ENCODE results near the gene MUC2. TPM values are rescaled to one million over a fixed set of nuclear protein-coding genes. Genes with fewer than 3 reads are reported as not detected.
A peak's percentile ranks its signal among the peaks of the same experiment; 100 is the strongest.

Gene MUC2
- total and polyA plus RNA-seq, 9 of the 15 experiments (the other 6 are each of a cell fraction or from before 2014, with no cell fraction given) = under 0.01 to 0.18 TPM; not detected in 7

GRCh38 chr11:1101318-1102089 lies 26.8 kb downstream of the MUC2 start:
- H3K4me3 ChIP-seq = no peak overlapping the region
- ChIA-PET CTCF (ENCODE audit: low intra/inter-chr PET ratio) (no interaction called here), POLR2A (interaction anchor here (0.7 kb wide), 1 partner anchor 262 kb away, joined by 4 read pairs; no protein-coding TSS in a partner anchor)
- H3K27ac ChIP-seq (ENCODE audit: extremely low read depth, low read depth, low read length) = no peak overlapping the region
- BruUV-seq (replicated peaks) = no TSS peak
- 9% methylated on average over 29 of the region's 50 CpGs for WGBS (ENCODE audit: insufficient coverage, low coverage, missing lambda C conversion rate)
- H3K4me2 ChIP-seq (ENCODE audit: insufficient read depth, low read length) = no peak overlapping the region
- no peaks in the 10 kb centered on the region for H3K36me3 ChIP-seq (ENCODE audit: control insufficient read depth, insufficient read depth, low read length)
- in situ Hi-C loops (cut with MboI) (no loop called here), intact Hi-C loops (cut with micrococcal nuclease) (no loop called here)
- no peaks in the 10 kb centered on the region for H3K9me3 ChIP-seq (replicated peaks; ENCODE audit: control insufficient read depth, insufficient read depth, low read depth, low read length)
- H3K9ac ChIP-seq (ENCODE audit: insufficient read depth in 1 of 2, low read depth in 2 of 2, low read length in 2 of 2) = no peak overlapping the region
- H2AFZ ChIP-seq (ENCODE audit: low read depth, low read length) = no peak overlapping the region
- no peaks in the 10 kb centered on the region for H4K20me1 ChIP-seq (replicated peaks; ENCODE audit: control insufficient read depth, insufficient read depth, low read length)
- ATAC-seq (no peak), DNase-seq (ENCODE audit: extremely low read depth in 1 of 4, low spot score in 3 of 4) (no peak), FAIRE-seq (no peak)
- H3K9me1 ChIP-seq (ENCODE audit: control insufficient read depth, insufficient read depth, low read length) = no peaks in the 10 kb centered on the region
- TF ChIP-seq EGR1 (conservative IDR thresholded peaks at IDR 0.05) (peak; percentile 48), ZNF134 (CRISPR knock-in tag; conservative IDR thresholded peaks at IDR 0.05) (no peak)
- no peaks in the 10 kb centered on the region for H3K79me2 ChIP-seq (ENCODE audit: control insufficient read depth, insufficient read depth, low read length)
- peaks cover 0 to 35% of the 10 kb centered on the region in 2 experiments; a peak in 2 of 5 replicates for H3K27me3 ChIP-seq (ENCODE audit: control insufficient read depth in 2 of 2, insufficient read depth in 2 of 2, low read length in 2 of 2)
- peaks cover 0 to 20% of the 10 kb centered on the region in 2 experiments; a peak in 2 of 5 replicates for H3K4me1 ChIP-seq (replicated peaks in 1 of 2; ENCODE audit: control insufficient read depth in 2 of 2, insufficient read depth in 2 of 2, low read length in 2 of 2)

GRCh38 chr11:1102221-1102971 lies 27.7 kb downstream of the MUC2 start:
- ChIA-PET CTCF (ENCODE audit: low intra/inter-chr PET ratio) (no interaction called here), POLR2A (interaction anchor here (0.6 to 0.7 kb wide), 2 partner anchors 249 to 263 kb away, joined by 3 to 4 read pairs; no protein-coding TSS in a partner anchor)
- Histone ChIP-seq H2AFZ (ENCODE audit: low read depth, low read length) (no peak overlapping the region), H3K79me2 (ENCODE audit: control insufficient read depth, insufficient read depth, low read length) (no peaks in the 10 kb centered on the region), H3K9me3 (replicated peaks; ENCODE audit: control insufficient read depth, insufficient read depth, low read depth, low read length) (no peaks in the 10 kb centered on the region), H3K4me2 (ENCODE audit: insufficient read depth, low read length) (no peak overlapping the region), H3K27me3 (ENCODE audit: control insufficient read depth in 2 of 2, insufficient read depth in 2 of 2, low read length in 2 of 2) (peaks cover 0 to 39% of the 10 kb centered on the region in 2 experiments; a peak in 2 of 5 replicates), H3K9ac (ENCODE audit: insufficient read depth in 1 of 2, low read depth in 2 of 2, low read length in 2 of 2) (no peak overlapping the region), H4K20me1 (replicated peaks; ENCODE audit: control insufficient read depth, insufficient read depth, low read length) (no peaks in the 10 kb centered on the region), H3K36me3 (ENCODE audit: control insufficient read depth, insufficient read depth, low read length) (no peaks in the 10 kb centered on the region), H3K9me1 (ENCODE audit: control insufficient read depth, insufficient read depth, low read length) (no peaks in the 10 kb centered on the region), H3K27ac (ENCODE audit: extremely low read depth, low read depth, low read length) (no peak overlapping the region), H3K4me1 (replicated peaks in 1 of 2; ENCODE audit: control insufficient read depth in 2 of 2, insufficient read depth in 2 of 2, low read length in 2 of 2) (peaks cover 0 to 20% of the 10 kb centered on the region in 2 experiments; a peak in 2 of 5 replicates), H3K4me3 (no peak overlapping the region)
- in situ Hi-C loops (cut with MboI) = no loop called here
- 12% methylated on average over 31 of the region's 31 CpGs for WGBS (ENCODE audit: insufficient coverage, low coverage, missing lambda C conversion rate)
- no peak for ATAC-seq
- no peak for DNase-seq (ENCODE audit: extremely low read depth in 1 of 4, low spot score in 3 of 4)
- BruUV-seq (replicated peaks) = no TSS peak
- FAIRE-seq = no peak
- intact Hi-C loops (cut with micrococcal nuclease) = no loop called here
- TF ChIP-seq NFIX (CRISPR knock-in tag; IDR thresholded peaks at IDR 0.05; ENCODE audit: low read depth) (no peak), SNAPC5 (CRISPR knock-in tag; IDR thresholded peaks at IDR 0.05) (no peak), ZNF24 (IDR thresholded peaks at IDR 0.05) (no peak), ZNF224 (CRISPR knock-in tag; IDR thresholded peaks at IDR 0.05) (no peak), CSDE1 (IDR thresholded peaks at IDR 0.05) (no peak), SP2 (IDR thresholded peaks at IDR 0.05; ENCODE audit: extremely low read depth, low read depth, low read length, poor library complexity, severe bottlenecking) (no peak), DDX20 (tag; IDR thresholded peaks at IDR 0.05; ENCODE audit: low read depth) (no peak), MITF (IDR thresholded peaks at IDR 0.05) (no peak)
